GM21529 (cell line): ENCODE data around the gene TM9SF4.
"Not testable (repeated sequence)": the region's sequence is repeated elsewhere in the genome, so short reads cannot be mapped to it uniquely, and the experiment has no call there.

ENCODE experiments used
- ATAC-seq: cut with Tn5 transposase; IDR thresholded peaks from one replicate; pipeline ENCODE4 v1.9.1; 2021; ENCODE audit not compliant: unreplicated experiment

Gene TM9SF4

GRCh38 chr20:32089637-32090362 lies 19.7 kb upstream of the TM9SF4 start:
- ATAC-seq, result no peak

- ATAC-seq, result no peak
Measured at GRCh38 chr20:32091888-32092346, 17.6 kb upstream of the TM9SF4 start.

- ATAC-seq, result no peak
Measured at GRCh38 chr20:32098786-32099185, 10.7 kb upstream of the TM9SF4 start.

- ATAC-seq, result no peak
Measured at GRCh38 chr20:32108814-32109391, 611 bp upstream of the TM9SF4 start.

DNA sequence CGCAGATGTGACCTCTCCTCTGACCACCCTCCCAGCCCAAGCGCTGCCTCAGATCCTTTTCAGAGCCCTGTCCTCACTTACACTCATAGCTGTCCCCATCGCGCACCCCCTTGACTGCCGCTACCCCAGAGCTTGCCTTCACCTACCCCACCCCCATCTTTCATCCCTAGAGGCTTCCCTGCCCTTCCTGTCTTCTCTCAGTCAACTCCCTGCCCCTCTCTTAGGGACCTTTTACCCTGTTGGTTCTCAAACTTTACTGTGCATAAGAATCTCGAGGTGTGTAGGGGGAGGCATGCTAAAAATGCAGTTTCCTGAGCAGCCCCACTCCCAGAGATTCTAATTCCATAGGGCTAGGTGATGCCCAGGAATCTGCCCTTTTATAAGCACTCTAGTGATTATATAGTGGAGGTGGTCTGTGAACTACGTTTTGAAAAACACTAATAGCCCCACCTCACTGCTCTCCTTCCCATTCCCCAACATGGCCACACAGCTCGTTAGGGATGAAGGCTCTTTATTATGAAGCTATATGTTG lies 725 bp downstream of the TM9SF4 start:
- ATAC-seq, result no peak

DNA sequence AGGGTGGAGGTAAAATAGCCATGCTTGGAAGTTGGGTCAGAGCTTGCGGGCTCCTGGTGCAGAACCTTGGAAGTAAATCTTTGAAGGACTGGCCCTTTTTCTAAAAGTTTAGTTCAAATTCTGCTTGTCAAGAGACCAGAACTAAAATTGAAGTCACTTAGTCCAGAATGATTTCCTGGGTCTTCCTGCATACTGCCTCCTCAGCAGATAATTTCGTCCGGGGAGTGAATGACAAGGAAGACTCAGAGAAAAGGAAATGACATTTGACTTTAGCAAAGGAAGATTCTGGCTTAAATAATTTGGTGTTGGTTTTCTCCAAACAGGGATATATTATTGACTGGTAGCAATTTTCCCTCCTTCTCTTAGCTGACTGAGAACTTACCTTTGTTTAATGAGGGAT lies 1.2 kb downstream of the TM9SF4 start:
- ATAC-seq, result no peak

- no peak for ATAC-seq
Measured at GRCh38 chr20:32111156-32111686, 1.7 kb downstream of the TM9SF4 start.

- ATAC-seq, result no peak
Measured at GRCh38 chr20:32111753-32112152, 2.2 kb downstream of the TM9SF4 start.

GRCh38 chr20:32112841-32113240 lies 3.3 kb downstream of the TM9SF4 start:
- ATAC-seq, result no peak

DNA sequence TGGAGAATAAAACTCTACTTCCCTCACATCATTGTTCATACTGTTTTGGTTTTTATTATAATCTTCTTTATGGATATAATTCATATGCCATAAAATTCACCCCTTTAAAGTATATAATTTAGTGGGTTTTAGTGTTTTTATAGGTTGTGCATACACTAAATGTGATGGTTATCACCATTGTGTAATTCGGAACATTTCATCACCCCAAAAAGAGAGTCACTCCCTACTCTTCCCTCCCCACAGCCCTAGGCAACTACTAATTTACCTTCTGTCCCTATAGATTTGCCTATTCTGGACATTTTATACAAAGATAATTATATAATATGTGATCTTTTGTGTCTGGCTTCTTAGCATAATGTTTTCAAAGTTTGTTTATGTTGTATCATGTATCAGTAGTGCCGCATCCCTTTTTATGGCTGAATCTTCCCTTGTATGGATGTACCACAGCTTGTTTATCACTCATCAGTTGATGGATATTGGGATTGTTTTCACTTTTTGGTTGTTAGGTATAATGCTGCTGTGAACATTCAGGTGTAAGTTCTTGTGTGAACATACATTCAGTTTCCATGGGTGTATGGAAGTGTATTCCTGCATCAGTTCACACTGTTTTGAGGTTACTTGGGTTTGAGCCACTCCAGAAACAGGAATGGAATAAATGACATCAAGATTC lies 4.2 kb downstream of the TM9SF4 start:
- no peak for ATAC-seq

GRCh38 chr20:32114305-32114960 lies 4.9 kb downstream of the TM9SF4 start:
- no peak for ATAC-seq

- no peak for ATAC-seq
Measured at GRCh38 chr20:32115211-32115767, 5.8 kb downstream of the TM9SF4 start.

DNA sequence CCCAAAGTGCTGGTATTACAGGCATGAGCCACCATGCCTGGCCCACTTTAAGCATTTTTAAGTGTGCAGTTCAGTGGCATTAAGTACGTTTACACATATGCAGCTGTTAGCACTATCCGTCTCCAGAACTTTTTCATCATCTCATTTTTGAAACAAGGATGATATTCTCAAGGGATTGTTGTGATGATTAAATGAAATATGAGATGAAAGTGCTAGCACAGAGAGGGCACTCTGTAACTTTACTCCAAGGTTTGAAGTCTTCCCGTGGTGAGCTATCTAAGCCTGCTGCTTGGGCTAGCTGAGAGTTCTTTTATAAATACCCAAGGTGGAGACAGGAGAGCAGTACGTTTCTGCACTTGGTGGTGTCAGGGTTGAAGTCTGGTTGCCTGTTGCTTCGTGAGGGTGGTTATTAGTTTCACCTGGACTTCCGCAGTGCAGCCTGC lies 6.6 kb downstream of the TM9SF4 start:
- ATAC-seq, result no peak

- ATAC-seq, result not testable (repeated sequence)
Measured at GRCh38 chr20:32116796-32117195, 7.3 kb downstream of the TM9SF4 start.

DNA sequence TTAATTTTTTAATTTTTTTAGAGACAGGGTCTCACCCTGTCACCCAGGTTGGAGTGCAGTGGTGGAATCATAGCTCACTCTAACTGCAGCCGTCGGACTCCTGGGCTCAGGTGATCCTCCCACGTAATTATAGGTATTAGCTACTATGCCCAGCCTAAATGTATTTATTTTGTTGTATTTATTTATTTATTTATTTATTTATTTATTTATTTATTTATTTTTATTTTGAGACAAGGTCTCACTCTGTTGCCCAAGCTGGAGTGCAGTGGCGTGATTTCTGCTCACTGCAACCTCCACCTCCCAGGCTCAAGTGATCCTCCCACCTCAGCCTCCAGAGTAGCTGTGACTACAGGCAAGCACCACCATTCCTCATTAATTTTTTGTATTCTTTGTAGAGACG lies 8.9 kb downstream of the TM9SF4 start:
- not testable (repeated sequence) for ATAC-seq

DNA sequence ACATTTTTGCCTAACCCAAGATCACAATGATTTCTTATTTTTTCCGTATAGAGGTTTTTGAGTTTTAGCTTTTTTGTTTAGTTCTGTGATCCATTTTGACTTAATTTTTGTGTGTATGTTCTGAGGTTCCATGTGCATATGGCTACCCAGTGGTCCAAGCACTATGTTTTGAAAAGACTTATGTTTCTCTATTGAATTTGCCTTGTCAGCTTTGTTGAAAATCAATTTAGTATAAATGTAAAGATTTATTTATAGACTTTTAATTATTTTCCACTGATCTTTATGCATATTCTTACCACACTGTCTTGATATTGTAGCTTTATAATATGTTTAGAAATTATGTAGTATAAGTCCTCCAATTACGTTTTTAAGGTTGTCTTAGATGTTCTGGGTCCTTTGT lies 10.2 kb downstream of the TM9SF4 start:
- ATAC-seq, result no peak

DNA sequence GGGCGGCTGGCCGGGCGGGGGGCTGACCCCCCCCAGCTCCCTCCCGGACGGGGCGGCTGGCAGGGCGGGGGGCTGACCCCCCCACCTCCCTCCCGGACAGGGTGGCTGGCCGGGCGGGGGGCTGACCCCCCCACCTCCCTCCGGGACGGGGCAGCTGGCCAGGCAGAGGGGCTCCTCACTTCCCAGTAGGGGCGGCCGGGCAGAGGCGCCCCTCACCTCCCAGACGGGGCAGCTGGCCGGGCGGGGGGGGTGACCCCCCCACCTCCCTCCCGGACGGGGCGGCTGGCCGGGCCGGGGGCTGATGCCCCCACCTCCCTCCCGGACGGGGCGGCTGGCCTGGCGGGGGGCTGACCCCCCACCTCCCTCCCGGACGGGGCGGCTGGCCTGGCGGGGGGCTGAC lies 12.4 kb downstream of the TM9SF4 start:
- not testable (repeated sequence) for ATAC-seq

GRCh38 chr20:32123088-32123487 lies 13.6 kb downstream of the TM9SF4 start:
- no peak for ATAC-seq

GRCh38 chr20:32124916-32125454 lies 15.5 kb downstream of the TM9SF4 start:
- ATAC-seq, result no peak

GRCh38 chr20:32125506-32125905 lies 16.0 kb downstream of the TM9SF4 start:
- no peak for ATAC-seq
